PC-3 (cell line): ENCODE results near the gene SPRR3. TPM values are rescaled to one million over a fixed set of nuclear protein-coding genes. Genes with fewer than 3 reads are reported as not detected.

Experiments used
- ATAC-seq: fragments of 200-7000 bp; cut with Tn5 transposase; 2 replicates; pipeline ENCODE4 v1.9.1; 2020; ENCODE audit warnings: mild to moderate bottlenecking, moderate library complexity
- BruUV-seq: library from RNA; stranded (reverse); fragments of 400-500 nt; replicated peaks from 2 replicates; lab custom pipeline; 2021; lab: Mats Ljungman, UMichigan
- CTCF ChIA-PET: fragments of 300-600 bp; sonication (Branson Sonifier 250); formaldehyde crosslinking; loops from one replicate; lab custom pipeline; 2022; ENCODE audit warnings: antibody characterized with exemption; lab: Charles Lee
- POLR2A ChIA-PET: fragments of 300-600 bp; sonication (Branson Sonifier 250); formaldehyde crosslinking; loops from one replicate; lab custom pipeline; 2022; ENCODE audit warnings: antibody characterized with exemption; ENCODE audit not compliant: unreplicated experiment; lab: Charles Lee
- DNase-seq: peaks from one replicate; pipeline ENCODE4 v3.0.0-alpha.2; 2015
- H2AFZ ChIP-seq: fragments of 300-600 bp; sonication (generic); 2 replicates; pipeline ENCODE4 v1.6.0; 2016; ENCODE audit warnings: antibody characterized with exemption, low read length
- H3F3A ChIP-seq: fragments of 300-600 bp; sonication (generic); one replicate; pipeline ENCODE4 v1.6.0; 2017; ENCODE audit warnings: antibody characterized with exemption, low read length, control low read depth, mild to moderate bottlenecking; ENCODE audit not compliant: unreplicated experiment
- H3K27ac ChIP-seq: fragments of 300-600 bp; sonication (generic); 2 replicates; pipeline ENCODE4 v1.5.1; 2016; ENCODE audit warnings: mild to moderate bottlenecking, low read length
- H3K27me3 ChIP-seq: fragments of 300-600 bp; sonication (generic); 2 replicates; pipeline ENCODE4 v1.6.1; 2016; ENCODE audit warnings: low read length, mixed read lengths
- H3K36me3 ChIP-seq: fragments of 300-600 bp; sonication (generic); 2 replicates; pipeline ENCODE4 v1.6.1; 2016; ENCODE audit warnings: low read depth, mixed run types, low read length, mixed read lengths
- H3K4me1 ChIP-seq: fragments of 300-600 bp; sonication (generic); 2 replicates; pipeline ENCODE4 v1.5.1; 2016; ENCODE audit warnings: low read length; ENCODE audit not compliant: insufficient read depth
- H3K4me2 ChIP-seq: fragments of 300-600 bp; sonication (generic); 2 replicates; pipeline ENCODE4 v1.6.0; 2016; ENCODE audit warnings: low read length
- H3K4me3 ChIP-seq: fragments of 300-600 bp; sonication (generic); 2 replicates; pipeline ENCODE4 v1.5.1; 2016; ENCODE audit warnings: mild to moderate bottlenecking, low read length, mixed read lengths
- H3K79me2 ChIP-seq: fragments of 300-600 bp; sonication (generic); 2 replicates; pipeline ENCODE4 v1.6.1; 2017; ENCODE audit warnings: low read length, mixed read lengths
- H3K9ac ChIP-seq: fragments of 300-600 bp; sonication (generic); 2 replicates; pipeline ENCODE4 v1.6.0; 2016; ENCODE audit warnings: mild to moderate bottlenecking, low read length
- H3K9me2 ChIP-seq: fragments of 300-600 bp; sonication (generic); replicated peaks from 2 replicates; pipeline ENCODE4 v1.6.1; 2016; ENCODE audit warnings: mixed run types, low read length, mixed read lengths
- H3K9me3 ChIP-seq: fragments of 300-600 bp; sonication (generic); 2 replicates; pipeline ENCODE4 v1.6.1; 2016; ENCODE audit warnings: low read length, mixed read lengths
- H4K20me1 ChIP-seq: fragments of 300-600 bp; sonication (generic); 2 replicates; pipeline ENCODE4 v1.6.1; 2016; ENCODE audit warnings: low read length, mixed read lengths
- EZH2 ChIP-seq: fragments of 300-600 bp; sonication (generic); IDR thresholded peaks from one replicate; pipeline ENCODE4 v1.6.1; 2017; ENCODE audit warnings: antibody characterized with exemption, mild to moderate bottlenecking, low read length; ENCODE audit not compliant: unreplicated experiment
- EZH2phosphoT487 ChIP-seq: fragments of 300-600 bp; sonication (generic); IDR thresholded peaks from 2 replicates; pipeline ENCODE4 v1.6.1; 2018; ENCODE audit warnings: mild to moderate bottlenecking, antibody characterized with exemption, low read length, borderline replicate concordance
- intact Hi-C: fragments of 100-400 bp; cut with micrococcal nuclease; formaldehyde crosslinking; loops from 2 replicates; pipeline ENCODE4 v1.9.0; 2023
- total RNA-seq: library from RNA; depleted of rRNA; stranded (reverse); fragments of >200 nt; gene quantifications from 2 replicates; pipeline ENCODE4 v1.2.3, GENCODE V29; 2014
- TF ChIP-seq, protein P1 (sequence below): fragments of 300-600 bp; sonication (generic); conservative IDR thresholded peaks from 2 replicates; pipeline ENCODE4 v1.5.1; 2017; ENCODE audit warnings: antibody characterized with exemption, low read depth, mild to moderate bottlenecking, low read length

SPRR3 gene
- total RNA-seq, 1 experiment from 2014 or later, result 0.51 TPM

DNA sequence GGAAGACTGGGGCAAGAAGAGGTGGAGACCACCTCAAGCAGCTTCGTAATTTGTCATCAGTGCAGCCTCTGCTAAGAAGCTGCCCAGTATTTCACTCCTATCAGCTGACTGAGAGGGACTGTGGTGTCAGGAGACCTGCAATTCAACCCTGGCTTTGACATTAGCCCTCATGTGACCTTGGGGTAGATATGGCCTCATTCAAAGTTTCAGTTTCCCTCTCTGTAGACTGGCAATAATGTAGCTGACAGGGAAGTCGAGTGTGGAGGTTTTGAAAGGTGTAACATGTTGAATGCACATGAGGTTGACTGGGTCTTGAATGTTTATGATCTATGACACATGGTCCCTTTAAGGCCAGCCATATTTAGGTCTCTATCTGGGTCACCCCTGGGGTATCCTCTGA lies 33.3 kb upstream of the SPRR3 start:
- no peak overlapping the region for H3K4me3 ChIP-seq
- no peaks in the 10 kb centered on the region for H4K20me1 ChIP-seq
- no peak for TF ChIP-seq EZH2
- no peak for TF ChIP-seq EZH2phosphoT487
- TF ChIP-seq, protein P1, sequence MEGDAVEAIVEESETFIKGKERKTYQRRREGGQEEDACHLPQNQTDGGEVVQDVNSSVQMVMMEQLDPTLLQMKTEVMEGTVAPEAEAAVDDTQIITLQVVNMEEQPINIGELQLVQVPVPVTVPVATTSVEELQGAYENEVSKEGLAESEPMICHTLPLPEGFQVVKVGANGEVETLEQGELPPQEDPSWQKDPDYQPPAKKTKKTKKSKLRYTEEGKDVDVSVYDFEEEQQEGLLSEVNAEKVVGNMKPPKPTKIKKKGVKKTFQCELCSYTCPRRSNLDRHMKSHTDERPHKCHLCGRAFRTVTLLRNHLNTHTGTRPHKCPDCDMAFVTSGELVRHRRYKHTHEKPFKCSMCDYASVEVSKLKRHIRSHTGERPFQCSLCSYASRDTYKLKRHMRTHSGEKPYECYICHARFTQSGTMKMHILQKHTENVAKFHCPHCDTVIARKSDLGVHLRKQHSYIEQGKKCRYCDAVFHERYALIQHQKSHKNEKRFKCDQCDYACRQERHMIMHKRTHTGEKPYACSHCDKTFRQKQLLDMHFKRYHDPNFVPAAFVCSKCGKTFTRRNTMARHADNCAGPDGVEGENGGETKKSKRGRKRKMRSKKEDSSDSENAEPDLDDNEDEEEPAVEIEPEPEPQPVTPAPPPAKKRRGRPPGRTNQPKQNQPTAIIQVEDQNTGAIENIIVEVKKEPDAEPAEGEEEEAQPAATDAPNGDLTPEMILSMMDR, result no peak
- no peak overlapping the region for H3K9ac ChIP-seq
- peaks cover 36% of the 10 kb centered on the region for H3K27me3 ChIP-seq
- ChIA-PET POLR2A (no interaction called here), CTCF (no interaction called here)
- H2AFZ ChIP-seq, result no peak overlapping the region
- DNase-seq, result no peak
- no peak overlapping the region for H3K27ac ChIP-seq
- no peak overlapping the region for H3K4me2 ChIP-seq
- peaks cover 9% of the 10 kb centered on the region; the same call in 1 of the 2 replicates for H3K4me1 ChIP-seq
- no peaks in the 10 kb centered on the region for H3K9me2 ChIP-seq
- no peak for ATAC-seq
- no peaks in the 10 kb centered on the region for H3F3A ChIP-seq
- BruUV-seq, result no TSS peak
- intact Hi-C loops, result no loop called here
- peaks cover 4% of the 10 kb centered on the region; the same call in 1 of the 2 replicates for H3K9me3 ChIP-seq
- H3K79me2 ChIP-seq, result no peaks in the 10 kb centered on the region
- no peaks in the 10 kb centered on the region for H3K36me3 ChIP-seq

DNA sequence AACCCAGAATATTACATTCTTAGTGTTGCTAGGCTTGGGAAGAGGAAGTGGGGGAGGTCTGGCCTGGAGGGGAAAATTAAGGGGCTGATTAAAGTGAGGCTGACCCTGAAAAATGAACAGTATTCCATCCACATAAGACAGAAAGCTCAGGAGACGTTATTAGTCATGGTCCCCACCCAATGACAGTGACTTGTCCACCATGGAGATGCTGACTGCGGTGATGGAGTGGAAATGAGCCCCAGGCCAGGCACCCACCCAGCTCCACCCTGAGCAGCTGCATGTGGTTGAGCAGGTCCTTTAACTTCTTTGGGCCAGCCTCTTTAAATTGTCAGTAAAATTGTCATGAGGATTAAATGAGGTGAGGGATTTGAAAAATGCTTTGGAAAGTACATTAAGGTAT lies 32.5 kb upstream of the SPRR3 start:
- POLR2A ChIA-PET, result no interaction called here
- no peaks in the 10 kb centered on the region for H3K36me3 ChIP-seq
- H4K20me1 ChIP-seq, result no peaks in the 10 kb centered on the region
- TF ChIP-seq EZH2 (no peak), EZH2phosphoT487 (no peak)
- TF ChIP-seq, protein P1, result no peak
- H3K4me1 ChIP-seq, result peaks cover 9% of the 10 kb centered on the region; the same call in 1 of the 2 replicates
- no peak overlapping the region for H3K27ac ChIP-seq
- CTCF ChIA-PET, result no interaction called here
- no peaks in the 10 kb centered on the region for H3K9me2 ChIP-seq
- BruUV-seq, result no TSS peak
- ATAC-seq (no peak), DNase-seq (no peak)
- H3K27me3 ChIP-seq, result peaks cover 40% of the 10 kb centered on the region
- no peak overlapping the region for H3K4me3 ChIP-seq
- no peak overlapping the region for H3K9ac ChIP-seq
- H3K79me2 ChIP-seq, result no peaks in the 10 kb centered on the region
- peaks cover 4% of the 10 kb centered on the region; the same call in 1 of the 2 replicates for H3K9me3 ChIP-seq
- intact Hi-C loops, result no loop called here
- H3K4me2 ChIP-seq, result no peak overlapping the region
- no peaks in the 10 kb centered on the region for H3F3A ChIP-seq
- no peak overlapping the region for H2AFZ ChIP-seq

DNA sequence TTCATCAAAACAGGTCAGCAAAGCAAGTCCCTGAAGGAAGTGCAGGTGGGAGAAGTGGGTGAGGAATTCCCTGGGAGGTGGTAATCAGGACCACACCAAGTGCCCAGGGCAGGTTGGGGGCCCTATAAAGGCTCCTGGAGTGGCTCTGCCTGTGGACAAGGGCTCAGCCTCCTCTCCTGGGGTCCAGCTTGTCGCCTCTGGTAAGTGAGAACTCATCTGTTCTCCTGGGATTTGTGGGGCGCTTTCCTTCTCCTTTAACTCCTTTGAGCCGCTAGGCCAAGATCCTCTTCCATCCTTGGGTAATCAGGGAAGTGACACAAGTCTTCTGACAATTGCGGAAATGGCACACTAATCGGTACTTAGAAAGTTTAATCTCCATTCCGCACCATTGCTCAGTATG lies 31.1 kb upstream of the SPRR3 start, which contains the start of gene SPRR4:
Gene SPRR4, plus strand, starts transcription at position 154 of the 400 bp plus-strand sequence. CDS start 1,243 bp downstream, outside the sequence.
- DNase-seq, result no peak
- Histone ChIP-seq H3K9ac (no peak within 1 kb of the TSS), H3K9me3 (peaks cover 4% of the 10 kb centered on the region; the same call in 1 of the 2 replicates), H4K20me1 (no peaks in the 10 kb centered on the region), H3K27ac (no peak within 1 kb of the TSS), H3K4me2 (no peak within 1 kb of the TSS), H3K27me3 (peaks cover 42% of the 10 kb centered on the region), H2AFZ (no peak within 1 kb of the TSS), H3K9me2 (no peaks in the 10 kb centered on the region), H3K4me3 (no peak within 1 kb of the TSS), H3K79me2 (no peaks in the 10 kb centered on the region), H3F3A (no peaks in the 10 kb centered on the region), H3K4me1 (peaks cover 9% of the 10 kb centered on the region; the same call in 1 of the 2 replicates), H3K36me3 (no peaks in the 10 kb centered on the region)
- POLR2A ChIA-PET, result no interaction called here
- intact Hi-C loops, result no loop called here
- BruUV-seq, result no TSS peak
- ATAC-seq, result no peak
- TF ChIP-seq, protein P1, result no peak
- TF ChIP-seq EZH2, result no peak
- no peak for TF ChIP-seq EZH2phosphoT487
- CTCF ChIA-PET, result no interaction called here
